NCI-H2107 treated with DMSO at 0.1 percent for 48 hours (cell line): ENCODE results near the gene ST6GALNAC4.

Source experiments
- DNase-seq: peaks from one replicate; lab custom pipeline; 2025; ENCODE audit not compliant: unreplicated experiment; lab: John Stamatoyannopoulos, UW

The ST6GALNAC4 gene

GRCh38 chr9:127931092-127931881 is 14.4 kb upstream of the ST6GALNAC4 start:
- peak; percentile 85 for DNase-seq

- DNase-seq, result no peak
Measured at GRCh38 chr9:127930231-127931091, 13.6 kb upstream of the ST6GALNAC4 start, which contains the start of gene PIP5KL1. PIP5KL1 (minus strand) TSS chr9:127930777; CDS start chr9:127930752, 25 bp downstream.

GRCh38 chr9:127929625-127929979 is 12.8 kb upstream of the ST6GALNAC4 start:
- no peak for DNase-seq

GRCh38 chr9:127928676-127929624 is 12.1 kb upstream of the ST6GALNAC4 start:
- DNase-seq, result no peak

- no peak for DNase-seq
Measured at GRCh38 chr9:127927988-127928675, 11.3 kb upstream of the ST6GALNAC4 start.

GRCh38 chr9:127927201-127927987 is 10.6 kb upstream of the ST6GALNAC4 start:
- no peak for DNase-seq

- no peak for DNase-seq
Measured at GRCh38 chr9:127926906-127927200, 10.0 kb upstream of the ST6GALNAC4 start.

- DNase-seq, result no peak
Measured at GRCh38 chr9:127925959-127926905, 9.4 kb upstream of the ST6GALNAC4 start.

- no peak for DNase-seq
Measured at GRCh38 chr9:127924736-127925444, 8.0 kb upstream of the ST6GALNAC4 start.

GRCh38 chr9:127923771-127924170 is 6.9 kb upstream of the ST6GALNAC4 start:
- no peak for DNase-seq

- no peak for DNase-seq
Measured at GRCh38 chr9:127923046-127923445, 6.2 kb upstream of the ST6GALNAC4 start.

GRCh38 chr9:127921557-127922120 is 4.8 kb upstream of the ST6GALNAC4 start:
- no peak for DNase-seq

GRCh38 chr9:127920794-127921193 is 4.0 kb upstream of the ST6GALNAC4 start:
- no peak for DNase-seq

GRCh38 chr9:127919253-127919815 is 2.5 kb upstream of the ST6GALNAC4 start:
- DNase-seq, result no peak

GRCh38 chr9:127918183-127919107 is 1.6 kb upstream of the ST6GALNAC4 start:
- DNase-seq, result no peak

GRCh38 chr9:127917603-127918002 is 762 bp upstream of the ST6GALNAC4 start:
- DNase-seq, result no peak
